ENCODE measurements around the gene CNDP1. TPM values are rescaled to one million over a fixed set of nuclear protein-coding genes. Genes with fewer than 3 reads are reported as not detected.

Gene CNDP1, protein sequence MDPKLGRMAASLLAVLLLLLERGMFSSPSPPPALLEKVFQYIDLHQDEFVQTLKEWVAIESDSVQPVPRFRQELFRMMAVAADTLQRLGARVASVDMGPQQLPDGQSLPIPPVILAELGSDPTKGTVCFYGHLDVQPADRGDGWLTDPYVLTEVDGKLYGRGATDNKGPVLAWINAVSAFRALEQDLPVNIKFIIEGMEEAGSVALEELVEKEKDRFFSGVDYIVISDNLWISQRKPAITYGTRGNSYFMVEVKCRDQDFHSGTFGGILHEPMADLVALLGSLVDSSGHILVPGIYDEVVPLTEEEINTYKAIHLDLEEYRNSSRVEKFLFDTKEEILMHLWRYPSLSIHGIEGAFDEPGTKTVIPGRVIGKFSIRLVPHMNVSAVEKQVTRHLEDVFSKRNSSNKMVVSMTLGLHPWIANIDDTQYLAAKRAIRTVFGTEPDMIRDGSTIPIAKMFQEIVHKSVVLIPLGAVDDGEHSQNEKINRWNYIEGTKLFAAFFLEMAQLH
- not detected in 2 replicates for total RNA-seq

DNA sequence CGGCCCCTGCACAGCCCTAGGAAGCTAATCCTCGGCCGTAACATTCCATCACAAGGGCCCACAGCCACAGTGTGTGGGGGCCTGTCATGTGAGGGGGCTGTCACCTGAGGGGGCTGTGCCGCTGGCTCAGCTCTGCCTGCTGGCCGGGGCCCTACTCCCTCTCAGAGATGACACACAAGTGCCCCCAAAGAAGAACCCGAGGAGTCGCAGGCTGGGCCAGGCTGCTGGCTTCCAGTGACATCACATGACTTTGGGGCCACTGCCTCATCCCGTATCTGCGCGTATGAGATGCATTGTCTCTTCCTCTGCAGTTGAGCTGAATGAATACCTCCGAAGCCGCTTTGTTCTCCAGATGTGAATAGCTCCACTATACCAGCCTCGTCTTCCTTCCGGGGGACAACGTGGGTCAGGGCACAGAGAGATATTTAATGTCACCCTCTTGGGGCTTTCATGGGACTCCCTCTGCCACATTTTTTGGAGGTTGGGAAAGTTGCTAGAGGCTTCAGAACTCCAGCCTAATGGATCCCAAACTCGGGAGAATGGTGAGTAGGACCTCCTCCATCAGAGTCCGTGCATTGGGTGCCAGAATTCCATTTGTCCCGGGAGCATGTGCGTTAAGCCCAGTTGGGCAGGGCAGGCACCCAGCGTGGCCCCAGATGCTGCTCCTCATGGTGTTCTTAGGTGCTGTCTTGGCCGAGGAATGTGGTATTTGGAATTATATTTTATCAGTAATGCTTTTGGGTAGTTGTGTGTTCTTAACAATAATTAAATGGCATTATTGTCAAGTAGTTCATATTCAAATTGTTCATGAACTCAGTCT lies at the start of gene CNDP1:
CNDP1 (plus strand) TSS at position 351 of the 820 bp plus-strand sequence; CDS start at position 519, 168 bp downstream.
- TF ChIP-seq, protein P1, sequence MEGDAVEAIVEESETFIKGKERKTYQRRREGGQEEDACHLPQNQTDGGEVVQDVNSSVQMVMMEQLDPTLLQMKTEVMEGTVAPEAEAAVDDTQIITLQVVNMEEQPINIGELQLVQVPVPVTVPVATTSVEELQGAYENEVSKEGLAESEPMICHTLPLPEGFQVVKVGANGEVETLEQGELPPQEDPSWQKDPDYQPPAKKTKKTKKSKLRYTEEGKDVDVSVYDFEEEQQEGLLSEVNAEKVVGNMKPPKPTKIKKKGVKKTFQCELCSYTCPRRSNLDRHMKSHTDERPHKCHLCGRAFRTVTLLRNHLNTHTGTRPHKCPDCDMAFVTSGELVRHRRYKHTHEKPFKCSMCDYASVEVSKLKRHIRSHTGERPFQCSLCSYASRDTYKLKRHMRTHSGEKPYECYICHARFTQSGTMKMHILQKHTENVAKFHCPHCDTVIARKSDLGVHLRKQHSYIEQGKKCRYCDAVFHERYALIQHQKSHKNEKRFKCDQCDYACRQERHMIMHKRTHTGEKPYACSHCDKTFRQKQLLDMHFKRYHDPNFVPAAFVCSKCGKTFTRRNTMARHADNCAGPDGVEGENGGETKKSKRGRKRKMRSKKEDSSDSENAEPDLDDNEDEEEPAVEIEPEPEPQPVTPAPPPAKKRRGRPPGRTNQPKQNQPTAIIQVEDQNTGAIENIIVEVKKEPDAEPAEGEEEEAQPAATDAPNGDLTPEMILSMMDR (conservative IDR thresholded peaks at IDR 0.05; ENCODE audit: low read depth, low read length), result no peak
- H3K4me3 ChIP-seq (ENCODE audit: low read depth, low read length), result no peak within 1 kb of the TSS
- DNase-seq (ENCODE audit: low read depth), result no peak

DNA sequence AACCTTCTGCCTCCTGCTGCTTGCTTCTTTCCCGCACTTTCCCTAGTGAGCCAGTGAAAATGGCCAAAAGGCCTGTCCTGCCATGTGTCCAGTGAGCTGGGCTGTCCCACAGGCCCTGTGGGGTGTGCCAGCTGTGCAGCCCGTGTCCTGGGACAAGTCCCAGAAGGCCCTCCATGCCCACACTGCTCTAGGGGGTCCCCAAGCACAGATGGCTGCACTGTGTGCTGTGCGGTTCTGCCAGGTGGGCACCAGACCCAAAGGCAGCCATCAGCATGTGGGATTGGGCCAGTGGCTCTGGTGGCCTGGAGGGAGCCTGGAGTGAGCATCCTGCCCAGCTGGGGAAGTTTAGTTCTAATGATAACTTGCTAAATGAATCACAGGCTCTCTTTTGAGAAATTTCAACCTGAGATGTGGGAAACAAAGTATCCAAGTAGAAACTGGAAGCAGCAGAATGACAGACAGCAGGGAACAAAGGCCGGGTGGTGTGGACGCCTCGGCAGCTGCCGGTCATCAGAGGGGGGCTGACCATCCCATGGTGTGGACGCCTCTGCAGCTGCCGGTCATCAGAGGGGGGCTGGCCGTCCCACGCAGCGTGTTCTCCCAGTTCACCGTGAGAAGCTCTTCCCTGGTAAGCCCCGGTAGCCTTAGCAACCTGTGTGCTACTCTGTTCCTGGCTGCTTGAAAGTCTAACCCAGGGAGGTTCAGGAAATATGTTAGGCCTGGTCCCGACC lies 48.0 kb upstream of the CNDP1 start:
- DNase-seq (ENCODE audit: low read depth), result no peak

DNA sequence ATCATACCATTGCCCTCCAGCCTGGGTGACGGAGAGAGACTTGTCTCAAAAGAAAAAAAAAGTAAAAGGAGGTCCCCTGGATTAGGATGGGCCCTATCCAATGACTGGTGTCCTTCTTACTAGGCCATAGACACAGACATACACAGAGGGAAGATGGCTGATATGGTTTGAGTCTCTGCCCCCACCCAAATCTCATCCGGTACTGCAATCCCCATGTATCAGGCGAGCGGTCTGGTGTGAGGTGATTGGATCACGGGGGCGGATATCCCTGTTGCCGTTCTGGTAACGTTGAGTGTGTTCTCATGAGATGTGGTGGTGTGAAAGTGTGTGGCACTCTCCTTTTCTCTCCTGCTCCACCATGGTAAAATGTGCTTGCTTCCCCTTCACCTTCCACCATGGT lies 45.9 kb upstream of the CNDP1 start:
- TF ChIP-seq, protein P1 (conservative IDR thresholded peaks at IDR 0.05; ENCODE audit: low read depth, low read length), result no peak
- H3K4me3 ChIP-seq (ENCODE audit: low read depth, low read length), result no peak overlapping the region
- DNase-seq (ENCODE audit: low read depth), result no peak

More for the DNA sequence above, 48.0 kb upstream of the CNDP1 start:
- H3K4me3 ChIP-seq (ENCODE audit: low read depth, low read length), result no peak overlapping the region
- TF ChIP-seq, protein P1 (conservative IDR thresholded peaks at IDR 0.05; ENCODE audit: low read depth, low read length), result no peak

DNA sequence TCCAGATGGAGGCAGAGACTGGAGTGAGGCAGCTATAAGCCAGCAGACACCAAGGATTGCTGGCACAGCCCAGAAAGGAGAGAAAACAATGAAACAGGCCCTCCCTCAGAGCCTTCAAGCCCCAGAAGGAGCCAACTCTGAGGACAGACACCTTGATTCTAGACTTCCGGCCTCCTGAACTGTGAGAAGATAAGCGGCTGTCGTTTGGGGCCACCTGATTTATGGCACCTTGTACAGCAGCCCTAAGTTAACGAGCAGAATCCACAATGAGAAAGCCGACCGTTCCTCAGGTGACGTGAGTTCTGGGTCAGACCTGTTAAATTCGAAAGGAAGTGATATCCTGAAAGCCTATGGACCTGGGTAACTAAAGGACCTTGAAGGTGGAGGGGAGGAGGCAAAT lies 45.4 kb upstream of the CNDP1 start:
- TF ChIP-seq, protein P1 (conservative IDR thresholded peaks at IDR 0.05; ENCODE audit: low read depth, low read length), result no peak
- no peak overlapping the region for H3K4me3 ChIP-seq (ENCODE audit: low read depth, low read length)
- DNase-seq (ENCODE audit: low read depth), result no peak

DNA sequence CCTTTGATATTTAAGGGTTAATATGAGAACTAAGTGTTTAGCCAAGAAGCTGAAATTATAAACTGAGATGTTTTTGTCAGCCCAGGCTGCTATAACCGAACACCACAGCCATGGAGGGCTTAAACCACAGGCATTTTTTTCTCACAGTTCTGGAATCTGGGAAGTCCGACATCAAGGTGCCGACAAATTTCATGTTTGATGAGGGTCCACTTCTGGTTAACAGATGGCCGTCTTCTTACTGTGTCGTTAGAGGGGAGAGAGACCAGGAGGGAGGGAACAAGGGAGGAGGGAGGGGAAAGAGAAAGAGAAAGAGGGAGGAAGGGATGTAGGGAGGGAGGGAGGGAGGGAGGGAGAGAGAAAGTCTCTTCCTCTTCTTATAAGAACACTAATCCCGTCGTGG lies 44.6 kb upstream of the CNDP1 start:
- TF ChIP-seq, protein P1 (conservative IDR thresholded peaks at IDR 0.05; ENCODE audit: low read depth, low read length), result no peak
- DNase-seq (ENCODE audit: low read depth), result no peak
- H3K4me3 ChIP-seq (ENCODE audit: low read depth, low read length), result no peak overlapping the region

DNA sequence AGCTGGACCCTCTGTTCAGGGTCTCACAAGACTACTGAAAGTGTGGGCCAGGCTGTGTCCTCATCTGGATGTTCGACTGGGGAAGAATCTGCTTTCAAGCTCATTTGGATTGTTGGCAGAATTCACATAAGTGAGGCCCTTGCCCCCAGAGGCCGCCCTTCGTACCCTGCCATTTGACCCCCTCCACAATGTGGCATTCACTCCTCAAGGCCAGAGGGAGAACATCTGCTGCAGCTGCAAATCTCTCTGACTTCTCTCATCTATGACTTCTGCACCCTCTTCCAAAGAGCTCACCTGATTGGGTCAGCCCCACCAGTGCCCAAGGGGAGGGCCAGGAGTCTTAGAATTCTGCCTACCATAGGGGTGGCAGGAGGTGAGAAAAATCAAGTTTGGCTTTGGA lies 42.0 kb upstream of the CNDP1 start:
- TF ChIP-seq, protein P1 (conservative IDR thresholded peaks at IDR 0.05; ENCODE audit: low read depth, low read length), result no peak
- DNase-seq (ENCODE audit: low read depth), result no peak
- no peak overlapping the region for H3K4me3 ChIP-seq (ENCODE audit: low read depth, low read length)
